Measurements from ENCODE around the gene CSDE1.

Gene CSDE1

DNA sequence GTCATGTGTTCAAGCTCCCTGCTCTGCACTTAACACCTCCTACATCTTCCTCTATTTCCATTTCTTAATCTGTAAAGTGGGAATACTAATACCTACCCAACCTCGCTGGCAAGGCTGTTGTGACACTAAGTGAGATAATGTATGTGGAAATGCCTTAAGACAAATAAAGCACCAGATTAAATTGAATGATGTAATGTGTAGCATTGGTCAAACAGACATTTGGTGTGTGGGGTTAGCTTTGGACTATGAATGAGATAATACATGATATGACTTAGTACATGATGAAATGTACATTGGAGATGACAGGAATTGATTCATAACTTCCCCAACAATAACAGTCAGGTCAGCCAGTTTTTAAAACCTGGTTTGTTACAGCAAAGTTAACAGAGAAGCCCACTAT is 67.6 kb downstream of the CSDE1 start:
- Histone ChIP-seq H3K27ac (no peak overlapping the region), H3K27me3 (no peaks in the 10 kb centered on the region), H3K9me3 (no peaks in the 10 kb centered on the region), H3K9ac (no peak overlapping the region), H3K4me2 (no peak overlapping the region), H3K36me3 (no peaks in the 10 kb centered on the region), H3K4me1 (no peaks in the 10 kb centered on the region), H3K4me3 (no peak overlapping the region), H4K20me1 (no peaks in the 10 kb centered on the region)
- no peak for TF ChIP-seq Cebpa-rat (IDR thresholded peaks at IDR 0.05)

GRCh38 chr1:114688526-114688925 is 69.3 kb downstream of the CSDE1 start:
- no peaks in the 10 kb centered on the region for H3K36me3 ChIP-seq
- no peaks in the 10 kb centered on the region for H3K4me1 ChIP-seq
- no peaks in the 10 kb centered on the region for H3K9me3 ChIP-seq
- no peaks in the 10 kb centered on the region for H3K27me3 ChIP-seq
- no peak overlapping the region for H3K4me2 ChIP-seq
- no peak overlapping the region for H3K4me3 ChIP-seq
- no peak overlapping the region for H3K27ac ChIP-seq
- no peaks in the 10 kb centered on the region for H4K20me1 ChIP-seq
- no peak overlapping the region for H3K9ac ChIP-seq
- no peak for TF ChIP-seq Cebpa-rat (IDR thresholded peaks at IDR 0.05)

GRCh38 chr1:114685851-114686250 is 71.9 kb downstream of the CSDE1 start:
- no peak overlapping the region for H3K4me2 ChIP-seq
- no peak overlapping the region for H3K4me3 ChIP-seq
- no peaks in the 10 kb centered on the region for H3K4me1 ChIP-seq
- no peak overlapping the region for H3K27ac ChIP-seq
- no peaks in the 10 kb centered on the region for H3K9me3 ChIP-seq
- no peaks in the 10 kb centered on the region for H4K20me1 ChIP-seq
- no peaks in the 10 kb centered on the region for H3K36me3 ChIP-seq
- TF ChIP-seq Cebpa-rat (IDR thresholded peaks at IDR 0.05), result no peak
- no peak overlapping the region for H3K9ac ChIP-seq
- no peaks in the 10 kb centered on the region for H3K27me3 ChIP-seq

DNA sequence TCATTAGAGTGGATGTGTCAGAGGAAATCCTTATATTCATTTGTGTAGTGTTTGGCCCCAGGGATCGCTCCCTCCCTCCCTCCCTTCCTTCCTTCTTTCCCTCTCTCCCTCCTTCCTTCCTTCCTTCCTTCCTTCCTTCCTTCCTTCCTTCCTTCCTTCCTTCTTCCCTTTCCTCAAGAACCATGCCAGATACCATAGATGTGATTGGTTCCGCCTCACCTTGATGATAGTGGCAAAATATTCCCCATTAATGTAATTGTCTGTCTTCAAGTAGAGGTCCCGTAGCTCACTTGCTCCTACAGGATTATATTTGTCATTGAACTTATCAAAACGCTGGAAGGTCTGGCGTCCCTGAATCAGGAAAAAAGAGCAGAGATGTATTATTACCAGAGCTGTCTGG is 80.1 kb downstream of the CSDE1 start:
- no peak overlapping the region for H3K9ac ChIP-seq
- no peaks in the 10 kb centered on the region for H3K9me3 ChIP-seq
- H3K27me3 ChIP-seq, result no peaks in the 10 kb centered on the region
- H3K4me1 ChIP-seq, result no peaks in the 10 kb centered on the region
- H3K36me3 ChIP-seq, result no peaks in the 10 kb centered on the region
- H3K4me2 ChIP-seq, result no peak overlapping the region
- no peak overlapping the region for H3K4me3 ChIP-seq
- TF ChIP-seq Cebpa-rat (IDR thresholded peaks at IDR 0.05), result no peak
- H4K20me1 ChIP-seq, result no peaks in the 10 kb centered on the region
- no peak overlapping the region for H3K27ac ChIP-seq

GRCh38 chr1:114676115-114676514 is 81.7 kb downstream of the CSDE1 start:
- no peak for TF ChIP-seq Cebpa-rat (IDR thresholded peaks at IDR 0.05)
- H3K4me2 ChIP-seq, result no peak overlapping the region
- H3K9ac ChIP-seq, result no peak overlapping the region

GRCh38 chr1:114671939-114672275 is 85.9 kb downstream of the CSDE1 start:
- Histone ChIP-seq H4K20me1 (no peaks in the 10 kb centered on the region), H3K9ac (no peak overlapping the region), H3K9me3 (no peaks in the 10 kb centered on the region), H3K4me1 (peaks cover 7% of the 10 kb centered on the region), H3K4me3 (no peak overlapping the region), H3K27ac (no peak overlapping the region), H3K27me3 (peaks cover 8% of the 10 kb centered on the region; the same call in 1 of the 2 replicates), H3K36me3 (no peaks in the 10 kb centered on the region), H3K4me2 (no peak overlapping the region)
- TF ChIP-seq Cebpa-rat (IDR thresholded peaks at IDR 0.05), result no peak

More at GRCh38 chr1:114676115-114676514, 81.7 kb downstream of the CSDE1 start:
- Histone ChIP-seq H3K9me3 (no peaks in the 10 kb centered on the region), H3K4me3 (no peak overlapping the region), H4K20me1 (no peaks in the 10 kb centered on the region), H3K4me1 (no peaks in the 10 kb centered on the region), H3K27ac (no peak overlapping the region), H3K27me3 (no peaks in the 10 kb centered on the region), H3K36me3 (no peaks in the 10 kb centered on the region)

DNA sequence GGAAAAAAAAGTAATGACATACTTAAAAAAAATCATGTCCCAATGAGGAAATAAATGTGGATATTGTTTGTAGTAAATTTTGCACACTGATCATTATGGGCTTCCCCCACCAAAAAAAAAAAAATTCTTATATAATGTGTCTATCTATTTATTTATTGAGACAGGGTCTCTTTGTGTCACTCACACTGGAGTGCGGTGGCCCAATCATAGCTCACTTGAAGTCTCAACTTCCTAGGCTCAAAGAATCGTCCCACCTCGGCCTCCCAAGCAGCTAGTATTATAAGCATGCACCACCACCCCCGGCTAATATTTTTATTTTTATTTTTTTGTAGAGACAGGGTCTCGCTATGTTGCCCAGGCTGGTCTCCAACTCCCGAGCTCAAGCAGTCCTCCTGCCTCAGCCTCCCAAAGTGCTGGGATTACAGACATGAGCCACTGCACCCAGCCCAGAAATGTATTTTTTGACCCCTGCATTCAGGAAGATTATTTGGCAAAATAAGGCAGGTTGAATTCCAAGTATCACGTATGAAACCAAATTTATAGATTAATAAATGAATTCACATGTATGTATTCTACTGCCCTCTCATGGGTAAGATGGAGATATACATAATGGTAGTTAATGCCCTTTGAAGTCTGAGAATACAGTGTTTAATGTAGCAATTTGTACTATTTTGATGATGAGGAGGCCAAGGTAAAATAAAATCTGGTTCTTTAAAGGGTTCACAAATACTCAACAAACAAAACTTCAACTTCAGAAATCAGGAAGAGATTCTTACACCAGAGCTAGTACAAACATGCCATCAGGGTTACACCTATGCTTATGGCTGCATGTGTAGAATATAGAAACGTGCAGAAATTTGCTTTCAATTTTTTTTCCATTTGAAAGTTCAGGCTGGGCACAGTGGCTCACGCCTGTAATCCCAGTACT is 86.5 kb downstream of the CSDE1 start:
- H3K4me1 ChIP-seq, result peaks cover 7% of the 10 kb centered on the region
- no peaks in the 10 kb centered on the region for H3K9me3 ChIP-seq
- no peak overlapping the region for H3K9ac ChIP-seq
- no peak overlapping the region for H3K4me3 ChIP-seq
- H4K20me1 ChIP-seq, result no peaks in the 10 kb centered on the region
- no peak for TF ChIP-seq Cebpa-rat (IDR thresholded peaks at IDR 0.05)
- peaks cover 8% of the 10 kb centered on the region; the same call in 1 of the 2 replicates for H3K27me3 ChIP-seq
- H3K36me3 ChIP-seq, result no peaks in the 10 kb centered on the region
- no peak overlapping the region for H3K27ac ChIP-seq
- no peak overlapping the region for H3K4me2 ChIP-seq

DNA sequence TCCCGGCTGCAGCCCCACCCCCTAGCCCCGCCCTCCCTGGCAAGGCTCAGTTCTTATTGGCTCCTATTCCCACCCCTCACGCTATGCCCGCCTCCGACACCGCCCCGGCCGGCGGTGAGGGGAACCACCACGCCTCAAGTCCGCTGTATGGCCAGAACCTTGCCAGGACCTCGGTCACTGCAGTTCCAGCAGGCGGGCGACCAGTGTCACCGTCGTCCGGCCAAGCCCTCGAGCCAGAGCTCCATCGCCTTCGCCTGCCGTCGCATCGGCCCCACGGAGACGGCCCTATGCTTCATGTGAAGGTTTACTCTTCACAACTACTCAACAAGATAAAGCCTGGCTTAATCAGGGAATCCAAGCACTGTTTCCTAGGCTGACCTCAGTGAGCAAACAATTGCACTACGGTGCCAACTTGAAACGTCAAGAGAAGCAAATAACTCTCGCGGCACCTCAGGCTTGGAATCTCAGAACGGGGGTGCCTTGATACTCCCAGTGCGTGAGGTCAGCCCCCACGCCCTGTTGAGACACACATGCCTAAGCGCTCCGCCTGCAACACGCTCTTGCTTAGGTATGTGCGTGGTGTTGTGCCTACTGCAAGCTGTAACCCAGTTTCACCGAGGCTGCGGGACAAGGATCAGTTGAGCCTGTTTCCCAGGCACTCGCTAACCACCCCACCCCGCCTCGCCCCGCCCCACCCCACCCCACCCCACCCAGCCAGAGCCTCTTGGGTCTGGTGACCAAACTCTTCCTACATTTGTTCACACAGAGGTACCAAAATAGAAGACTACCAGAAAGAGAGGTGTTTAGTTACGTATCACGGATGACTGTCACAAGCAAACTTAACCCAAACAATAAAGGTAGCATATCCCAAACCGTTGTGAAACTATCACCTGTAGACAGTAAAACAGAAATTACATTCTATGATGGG is 87.4 kb downstream of the CSDE1 start:
- peak overlapping the region; percentile 56; the same call in 1 of the 2 replicates for H3K9ac ChIP-seq
- peaks cover 8% of the 10 kb centered on the region; the same call in 1 of the 2 replicates for H3K27me3 ChIP-seq
- no peaks in the 10 kb centered on the region for H3K9me3 ChIP-seq
- H3K27ac ChIP-seq, result no peak overlapping the region
- no peaks in the 10 kb centered on the region for H3K36me3 ChIP-seq
- no peak for TF ChIP-seq Cebpa-rat (IDR thresholded peaks at IDR 0.05)
- peak overlapping the region; percentile 76 for H3K4me3 ChIP-seq
- H3K4me2 ChIP-seq, result peak overlapping the region; percentile 98
- peaks cover 7% of the 10 kb centered on the region for H3K4me1 ChIP-seq
- no peaks in the 10 kb centered on the region for H4K20me1 ChIP-seq

DNA sequence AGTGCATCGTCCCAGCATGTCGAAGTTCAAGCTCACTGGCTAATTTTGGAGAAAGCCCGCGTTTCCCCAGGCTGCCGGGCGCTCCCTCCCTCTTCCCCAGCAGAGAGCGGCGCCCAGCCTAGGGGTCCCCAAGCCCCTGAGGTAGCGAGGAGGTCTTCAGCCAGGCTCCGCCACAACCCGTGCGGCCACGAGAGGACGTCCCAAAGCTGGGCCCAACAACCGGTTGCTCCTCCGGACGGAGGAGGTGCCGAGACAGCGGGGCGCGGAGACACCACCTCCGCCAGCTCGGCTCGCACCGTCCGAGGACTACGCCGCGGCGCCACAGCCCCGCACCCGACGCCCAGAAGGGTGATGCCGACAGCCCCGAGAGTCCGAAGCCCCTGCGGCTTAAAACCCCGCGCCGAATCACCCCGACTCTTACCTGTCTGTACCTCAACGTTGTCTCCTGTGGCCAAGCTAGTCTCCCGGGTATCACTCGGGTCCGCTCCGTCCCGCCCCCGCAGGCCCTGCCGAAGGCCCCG is 88.2 kb downstream of the CSDE1 start, which contains the start of gene DENND2C:
Gene DENND2C (minus strand): TSS at position 488 of the 521 bp plus-strand sequence. CDS start 44,065 bp downstream, outside the sequence.
- no peak for TF ChIP-seq Cebpa-rat (IDR thresholded peaks at IDR 0.05)
- Histone ChIP-seq H3K9ac (peak within 1 kb of the TSS; percentile 69), H3K4me1 (peaks cover 7% of the 10 kb centered on the region), H3K4me3 (peak within 1 kb of the TSS; percentile 76), H3K27ac (no peak within 1 kb of the TSS), H3K9me3 (no peaks in the 10 kb centered on the region), H3K4me2 (peak within 1 kb of the TSS; percentile 98), H4K20me1 (no peaks in the 10 kb centered on the region), H3K27me3 (peaks cover 8% of the 10 kb centered on the region; the same call in 1 of the 2 replicates), H3K36me3 (no peaks in the 10 kb centered on the region)
